Measurements from ENCODE around the gene TMCC1.

DNA sequence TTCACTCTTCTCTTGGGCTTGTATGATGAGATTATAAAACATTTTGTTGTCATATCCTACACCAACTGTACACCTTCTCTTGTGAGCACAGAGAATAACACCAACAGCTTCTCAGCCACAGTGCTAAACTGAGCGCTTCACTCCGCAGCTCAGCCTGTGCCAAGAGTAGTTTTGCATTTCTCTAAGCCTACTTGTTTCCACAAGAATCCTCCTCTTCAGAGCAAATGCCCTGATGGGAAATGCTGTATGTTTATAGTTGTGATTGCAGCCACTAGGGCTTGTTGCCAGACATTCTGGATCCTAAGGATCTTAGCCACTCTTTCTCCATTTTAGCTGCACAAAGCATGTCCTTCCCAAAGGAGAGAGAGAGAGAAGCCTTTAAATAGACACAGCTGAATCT, 148.3 kb downstream of the TMCC1 start:
- TF ChIP-seq, protein P1, sequence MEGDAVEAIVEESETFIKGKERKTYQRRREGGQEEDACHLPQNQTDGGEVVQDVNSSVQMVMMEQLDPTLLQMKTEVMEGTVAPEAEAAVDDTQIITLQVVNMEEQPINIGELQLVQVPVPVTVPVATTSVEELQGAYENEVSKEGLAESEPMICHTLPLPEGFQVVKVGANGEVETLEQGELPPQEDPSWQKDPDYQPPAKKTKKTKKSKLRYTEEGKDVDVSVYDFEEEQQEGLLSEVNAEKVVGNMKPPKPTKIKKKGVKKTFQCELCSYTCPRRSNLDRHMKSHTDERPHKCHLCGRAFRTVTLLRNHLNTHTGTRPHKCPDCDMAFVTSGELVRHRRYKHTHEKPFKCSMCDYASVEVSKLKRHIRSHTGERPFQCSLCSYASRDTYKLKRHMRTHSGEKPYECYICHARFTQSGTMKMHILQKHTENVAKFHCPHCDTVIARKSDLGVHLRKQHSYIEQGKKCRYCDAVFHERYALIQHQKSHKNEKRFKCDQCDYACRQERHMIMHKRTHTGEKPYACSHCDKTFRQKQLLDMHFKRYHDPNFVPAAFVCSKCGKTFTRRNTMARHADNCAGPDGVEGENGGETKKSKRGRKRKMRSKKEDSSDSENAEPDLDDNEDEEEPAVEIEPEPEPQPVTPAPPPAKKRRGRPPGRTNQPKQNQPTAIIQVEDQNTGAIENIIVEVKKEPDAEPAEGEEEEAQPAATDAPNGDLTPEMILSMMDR (IDR thresholded peaks at IDR 0.05), result no peak
- TF ChIP-seq POLR2AphosphoS5 (IDR thresholded peaks at IDR 0.05), result no peak
- no peak for TF ChIP-seq EP300 (IDR thresholded peaks at IDR 0.05)
- TF ChIP-seq POLR2A (IDR thresholded peaks at IDR 0.05), result no peak
